HG02981 (cell line): ENCODE data around the gene PCDHGA6.

Source experiments
- ATAC-seq: cut with Tn5 transposase; IDR thresholded peaks from one replicate; pipeline ENCODE4 v1.9.1; 2021; ENCODE audit warnings: mild to moderate bottlenecking, moderate library complexity; ENCODE audit not compliant: unreplicated experiment

Gene PCDHGA6

DNA sequence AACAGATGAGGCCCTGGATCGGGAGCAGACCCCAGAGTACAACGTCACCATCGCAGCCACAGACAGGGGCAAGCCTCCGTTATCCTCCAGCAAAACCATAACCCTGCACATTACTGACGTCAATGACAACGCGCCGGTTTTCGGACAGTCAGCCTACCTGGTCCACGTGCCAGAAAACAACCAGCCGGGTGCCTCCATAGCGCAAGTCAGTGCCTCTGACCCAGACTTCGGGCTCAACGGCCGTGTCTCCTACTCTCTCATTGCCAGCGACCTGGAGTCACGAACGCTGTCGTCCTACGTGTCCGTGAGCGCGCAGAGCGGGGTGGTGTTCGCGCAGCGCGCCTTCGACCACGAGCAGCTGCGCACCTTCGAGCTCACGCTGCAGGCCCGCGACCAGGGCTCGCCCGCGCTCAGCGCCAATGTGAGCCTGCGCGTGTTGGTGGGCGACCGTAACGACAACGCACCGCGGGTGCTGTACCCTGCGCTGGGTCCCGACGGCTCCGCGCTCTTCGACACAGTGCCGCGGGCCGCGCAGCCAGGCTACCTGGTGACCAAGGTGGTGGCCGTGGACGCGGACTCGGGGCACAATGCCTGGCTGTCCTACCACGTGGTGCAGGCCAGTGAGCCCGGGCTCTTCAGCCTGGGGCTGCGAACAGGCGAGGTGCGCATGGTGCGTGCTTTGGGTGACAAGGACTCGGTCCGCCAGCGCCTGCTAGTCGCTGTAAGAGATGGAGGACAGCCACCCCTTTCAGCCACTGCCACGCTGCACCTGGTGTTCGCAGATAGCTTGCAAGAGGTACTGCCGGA is 45.6 kb downstream of the PCDHGA6 start:
- ATAC-seq: no peak

DNA sequence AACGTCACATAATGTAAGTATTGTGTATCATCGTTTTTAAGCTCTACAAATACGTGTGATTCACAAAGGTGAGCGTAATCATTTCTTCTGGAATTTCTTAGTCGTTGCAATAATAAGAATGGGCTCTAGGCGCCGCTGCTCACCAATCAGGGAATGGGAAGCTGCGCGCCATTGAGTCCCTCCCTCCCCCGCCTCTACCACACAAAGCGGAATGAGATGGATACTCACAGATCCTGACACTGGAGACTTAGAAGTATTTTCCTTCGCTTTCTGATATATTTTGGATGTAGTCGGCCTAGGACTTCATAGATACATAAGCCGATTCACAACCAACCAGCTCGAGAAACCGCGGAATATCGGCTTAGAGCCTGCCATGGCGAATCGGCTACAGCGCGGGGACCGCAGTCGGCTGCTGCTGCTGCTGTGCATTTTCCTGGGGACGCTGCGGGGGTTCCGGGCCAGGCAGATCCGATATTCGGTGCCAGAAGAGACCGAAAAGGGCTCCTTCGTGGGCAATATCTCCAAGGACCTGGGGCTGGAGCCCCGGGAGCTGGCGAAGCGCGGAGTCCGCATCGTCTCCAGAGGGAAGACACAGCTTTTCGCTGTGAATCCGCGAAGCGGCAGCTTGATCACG is 47.3 kb downstream of the PCDHGA6 start, which contains the start of gene PCDHGA11:
TSS of gene PCDHGA11 (plus strand) at position 197 of the 634 bp plus-strand sequence. CDS start at position 374, 177 bp downstream.
- peak; percentile 34 for ATAC-seq

DNA sequence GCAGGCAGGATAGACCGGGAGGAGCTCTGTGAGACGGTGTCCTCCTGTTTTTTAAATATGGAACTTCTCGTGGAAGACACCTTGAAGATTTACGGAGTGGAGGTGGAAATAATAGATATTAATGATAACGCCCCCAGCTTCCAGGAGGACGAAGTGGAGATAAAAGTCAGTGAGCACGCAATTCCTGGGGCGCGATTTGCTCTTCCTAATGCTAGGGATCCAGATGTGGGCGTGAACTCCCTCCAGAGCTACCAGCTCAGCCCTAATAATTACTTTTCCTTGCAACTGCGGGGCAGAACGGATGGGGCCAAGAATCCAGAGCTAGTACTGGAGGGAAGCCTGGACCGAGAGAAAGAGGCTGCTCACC is 47.8 kb downstream of the PCDHGA6 start:
- ATAC-seq: no peak

DNA sequence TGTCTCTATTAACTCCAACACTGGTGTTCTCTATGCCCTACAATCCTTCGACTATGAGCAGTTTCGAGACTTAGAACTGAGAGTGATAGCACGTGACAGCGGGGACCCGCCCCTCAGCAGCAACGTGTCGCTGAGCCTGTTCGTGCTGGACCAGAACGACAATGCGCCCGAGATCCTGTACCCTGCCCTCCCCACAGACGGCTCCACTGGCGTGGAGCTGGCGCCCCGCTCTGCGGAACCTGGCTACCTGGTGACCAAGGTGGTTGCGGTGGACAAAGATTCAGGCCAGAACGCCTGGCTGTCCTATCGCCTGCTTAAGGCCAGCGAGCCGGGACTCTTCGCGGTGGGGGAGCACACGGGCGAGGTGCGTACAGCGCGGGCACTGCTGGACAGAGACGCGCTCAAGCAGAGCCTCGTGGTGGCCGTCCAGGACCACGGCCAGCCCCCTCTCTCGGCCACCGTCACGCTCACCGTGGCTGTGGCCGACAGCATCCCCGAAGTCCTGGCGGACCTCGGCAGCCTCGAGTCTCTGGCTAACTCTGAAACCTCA is 49.1 kb downstream of the PCDHGA6 start:
- no peak for ATAC-seq

DNA sequence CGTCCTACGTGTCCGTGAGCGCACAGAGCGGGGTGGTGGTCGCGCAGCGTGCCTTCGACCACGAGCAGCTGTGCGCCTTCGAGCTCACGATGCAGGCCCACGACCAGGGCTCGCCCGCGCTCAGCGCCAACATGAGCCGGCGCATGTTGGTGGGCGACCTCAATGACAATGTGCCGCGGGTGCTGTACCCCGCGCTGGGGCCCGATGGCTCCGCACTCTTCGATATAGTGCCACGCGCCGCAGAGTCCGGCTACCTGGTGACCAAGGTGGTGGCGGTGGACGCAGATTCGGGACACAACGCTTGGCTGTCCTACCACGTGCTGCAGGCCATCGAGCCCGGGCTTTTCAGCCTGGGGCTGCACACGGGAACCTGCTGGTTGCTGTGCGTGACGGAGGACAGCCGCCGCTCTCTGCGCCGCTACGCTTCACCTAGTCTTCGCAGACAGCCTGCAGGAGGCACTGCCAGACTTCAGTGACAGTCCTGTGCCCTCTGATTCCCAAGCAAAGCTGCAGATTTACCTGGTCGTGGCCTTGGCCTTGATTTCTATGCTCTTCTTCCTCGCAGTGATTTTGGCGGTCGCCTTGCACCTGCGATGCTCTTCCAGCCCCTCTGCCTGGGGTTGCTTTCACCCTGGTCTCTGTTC is 54.2 kb downstream of the PCDHGA6 start:
- no peak for ATAC-seq
